Upper lobe of left lung (tissue), 4 donors: Measurements from ENCODE around the gene ADGRE2.
"Not testable (repeated sequence)": the region's sequence is repeated elsewhere in the genome, so short reads cannot be mapped to it uniquely, and the experiment has no call there.

Source experiments
- CTCF ChIP-seq, 6 experiments: fragments of 450-650 bp in 4 of 6; fragments of 200-600 bp in 2 of 6; sonication (generic) in 2 of 6; IDR thresholded peaks; one replicate each; pipeline ENCODE4 v1.5.1; 2016 to 2019; ENCODE audit warnings: antibody characterized with exemption in 6 of 6
- POLR2AphosphoS5 ChIP-seq, 2 donors: sonication (generic); formaldehyde crosslinking; IDR thresholded peaks; one replicate each; pipeline ENCODE4 v1.5.1; 2017; ENCODE audit warnings: antibody characterized with exemption in 2 of 2

- not testable (repeated sequence) for TF ChIP-seq CTCF, POLR2AphosphoS5 (IDR thresholded peaks at IDR 0.05)
Observed at GRCh38 chr19:14775326-14775725, 3.0 kb downstream of the ADGRE2 start.
